ENCODE measurements around the gene KCNIP1.

DNA sequence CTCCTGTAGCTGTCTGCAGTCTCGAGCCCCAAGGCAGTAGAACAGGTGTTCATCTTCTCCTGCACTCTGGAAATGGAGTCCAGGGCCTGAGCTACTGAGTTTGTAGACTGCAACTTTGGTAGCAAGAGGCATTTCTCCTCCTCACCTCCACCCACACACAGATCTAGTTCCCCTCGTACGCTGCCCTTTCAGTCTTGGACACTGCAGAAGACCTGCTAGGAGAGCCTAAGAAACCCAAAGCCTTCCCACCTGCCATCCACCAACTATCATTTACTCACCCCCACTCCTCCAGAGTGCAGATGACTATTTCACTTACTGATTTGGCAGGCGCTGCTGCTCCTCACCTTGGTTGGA is 59.0 kb downstream of the KCNIP1 start:
- TF ChIP-seq EZH2 (IDR thresholded peaks at IDR 0.05; ENCODE audit: low read length) = no peak
- TF ChIP-seq, protein P1, sequence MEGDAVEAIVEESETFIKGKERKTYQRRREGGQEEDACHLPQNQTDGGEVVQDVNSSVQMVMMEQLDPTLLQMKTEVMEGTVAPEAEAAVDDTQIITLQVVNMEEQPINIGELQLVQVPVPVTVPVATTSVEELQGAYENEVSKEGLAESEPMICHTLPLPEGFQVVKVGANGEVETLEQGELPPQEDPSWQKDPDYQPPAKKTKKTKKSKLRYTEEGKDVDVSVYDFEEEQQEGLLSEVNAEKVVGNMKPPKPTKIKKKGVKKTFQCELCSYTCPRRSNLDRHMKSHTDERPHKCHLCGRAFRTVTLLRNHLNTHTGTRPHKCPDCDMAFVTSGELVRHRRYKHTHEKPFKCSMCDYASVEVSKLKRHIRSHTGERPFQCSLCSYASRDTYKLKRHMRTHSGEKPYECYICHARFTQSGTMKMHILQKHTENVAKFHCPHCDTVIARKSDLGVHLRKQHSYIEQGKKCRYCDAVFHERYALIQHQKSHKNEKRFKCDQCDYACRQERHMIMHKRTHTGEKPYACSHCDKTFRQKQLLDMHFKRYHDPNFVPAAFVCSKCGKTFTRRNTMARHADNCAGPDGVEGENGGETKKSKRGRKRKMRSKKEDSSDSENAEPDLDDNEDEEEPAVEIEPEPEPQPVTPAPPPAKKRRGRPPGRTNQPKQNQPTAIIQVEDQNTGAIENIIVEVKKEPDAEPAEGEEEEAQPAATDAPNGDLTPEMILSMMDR (optimal IDR thresholded peaks at IDR 0.05 in 1 of 3, IDR thresholded peaks at IDR 0.05 in 1 of 3, conservative IDR thresholded peaks at IDR 0.05 in 1 of 3; ENCODE audit: extremely low read depth in 1 of 3, insufficient read depth in 2 of 3, low read length in 3 of 3) = no peak

All from keratinocyte (primary cell).